GM21367 (cell line): ENCODE data around the gene LECT2.

ENCODE experiments used
- ATAC-seq: cut with Tn5 transposase; IDR thresholded peaks from one replicate; pipeline ENCODE4 v1.9.1; 2021; ENCODE audit not compliant: unreplicated experiment

Gene LECT2

DNA sequence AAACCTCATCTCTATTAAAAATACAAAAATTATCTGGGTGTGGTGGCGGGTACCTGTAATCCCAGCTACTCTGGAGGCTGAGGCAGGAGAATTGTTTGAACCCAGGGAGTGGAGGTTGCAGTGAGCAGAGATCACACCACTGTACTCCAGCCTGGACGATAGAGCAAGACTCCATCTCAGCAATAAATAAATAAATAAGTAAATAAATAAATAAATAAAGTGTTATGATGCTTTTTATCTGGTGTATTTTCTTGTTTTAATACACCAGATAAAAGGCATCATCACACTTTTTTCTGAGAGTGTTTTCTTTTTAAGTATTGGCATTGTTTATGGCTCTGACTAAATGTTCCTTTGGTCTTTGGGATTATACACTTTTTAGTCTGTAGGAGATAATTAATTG is 24.2 kb upstream of the LECT2 start:
- no peak for ATAC-seq

GRCh38 chr5:135978212-135978631 is 23.4 kb upstream of the LECT2 start:
- ATAC-seq: no peak

DNA sequence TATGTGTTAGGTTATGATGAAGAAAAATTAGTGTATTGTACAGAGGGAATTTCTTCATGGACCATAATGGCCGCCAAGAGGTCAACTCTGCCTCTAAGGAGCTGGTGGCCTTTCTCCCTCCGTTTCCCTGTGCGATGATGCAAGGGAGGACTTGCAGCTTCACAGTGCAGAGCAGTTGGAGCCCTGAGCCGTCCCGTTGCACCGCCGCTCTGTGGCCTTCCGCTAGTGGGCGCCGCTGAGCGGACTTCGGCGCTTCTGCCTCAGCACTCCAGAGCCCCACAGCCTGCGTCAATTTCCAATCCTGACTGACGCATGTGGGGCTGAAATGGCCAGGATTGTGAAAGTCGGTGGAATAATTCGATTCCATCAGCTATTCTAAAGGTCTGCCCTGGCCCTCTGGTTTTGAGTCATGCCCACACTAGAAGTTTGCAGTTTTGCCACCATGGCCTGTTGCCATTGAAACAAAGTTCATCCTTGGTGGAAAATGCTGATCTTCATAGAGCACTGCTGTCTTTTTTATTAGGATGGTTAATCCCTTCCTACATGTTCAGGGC is 22.7 kb upstream of the LECT2 start:
- ATAC-seq: peak; percentile 79

DNA sequence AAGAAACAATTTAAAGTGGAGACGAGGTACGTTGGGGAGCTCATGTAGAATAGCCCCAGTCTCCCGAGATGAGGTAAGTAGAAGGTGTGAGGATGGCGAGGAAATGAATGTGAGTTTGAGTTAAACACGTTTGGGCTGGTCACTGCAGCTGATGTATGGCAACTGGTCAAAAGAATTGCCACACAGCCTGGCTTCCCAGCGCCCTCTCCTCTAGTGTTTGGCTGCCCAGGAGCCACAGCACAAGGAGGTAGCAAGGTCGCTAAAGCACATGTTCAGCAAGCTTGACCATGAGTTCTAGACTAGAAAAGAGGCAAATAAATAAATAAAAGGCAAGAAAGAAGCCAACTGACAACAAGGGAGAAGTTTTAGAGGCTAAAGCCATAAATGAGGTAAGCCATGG is 21.4 kb upstream of the LECT2 start:
- ATAC-seq: no peak

GRCh38 chr5:135975122-135975521 is 20.3 kb upstream of the LECT2 start:
- no peak for ATAC-seq

DNA sequence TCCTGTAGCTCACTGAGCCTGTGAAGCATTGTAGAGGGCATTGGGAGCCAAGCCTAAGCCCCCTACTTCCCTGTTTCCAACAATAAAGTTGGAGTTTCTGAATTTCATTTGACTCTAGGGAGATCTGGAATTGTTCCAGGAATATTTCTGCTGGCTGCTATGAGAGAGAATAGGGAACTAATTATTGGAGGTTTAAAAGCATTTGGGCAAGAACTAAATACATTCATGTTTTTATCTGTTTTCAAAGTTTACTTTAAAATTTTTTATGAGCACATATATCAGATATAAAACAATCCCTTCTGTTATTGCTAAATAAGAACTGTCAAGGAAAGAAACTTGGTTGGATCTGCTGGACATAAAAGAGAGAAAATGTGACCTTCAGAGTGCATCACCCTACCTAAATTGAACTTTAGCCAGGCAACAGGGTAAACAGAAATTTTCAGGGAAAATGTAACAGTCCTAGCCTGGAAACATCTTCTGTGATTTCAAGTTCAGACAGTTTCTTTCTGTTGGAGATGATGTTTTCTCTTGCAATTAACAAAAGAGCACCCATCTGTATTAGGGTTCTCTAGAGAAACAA is 19.3 kb upstream of the LECT2 start:
- ATAC-seq: no peak

DNA sequence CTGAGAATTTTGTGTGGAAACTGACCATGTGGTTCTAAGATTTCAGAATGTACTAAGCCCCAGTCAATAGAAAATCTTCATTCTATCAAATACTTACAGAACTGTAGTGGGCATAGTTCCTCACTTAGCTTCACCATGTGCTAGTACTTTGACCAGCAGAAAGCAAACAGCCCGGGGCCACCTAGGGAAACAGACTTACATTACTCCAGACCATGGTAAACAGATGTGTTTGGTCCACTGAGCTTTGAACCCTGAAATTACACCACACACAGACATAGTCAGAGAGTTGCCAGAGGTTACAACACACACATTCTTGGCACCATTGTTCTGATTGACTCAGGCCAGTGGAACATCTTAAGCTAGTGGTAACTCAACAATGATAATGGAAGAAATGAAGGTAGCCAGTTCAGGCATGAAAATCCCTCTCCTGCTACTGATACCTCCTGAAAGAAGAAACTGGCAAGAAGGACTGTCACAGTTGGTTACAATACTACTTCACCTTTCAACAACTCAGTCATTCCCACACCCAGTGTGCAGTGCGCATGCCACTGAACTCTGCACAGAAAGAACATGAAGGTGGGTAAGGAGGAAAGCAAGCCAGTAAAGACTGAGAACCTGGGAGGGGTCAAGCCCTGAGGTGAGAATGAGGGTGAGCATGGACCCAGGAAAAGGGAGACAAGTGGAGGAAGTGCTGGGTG is 18.7 kb upstream of the LECT2 start:
- ATAC-seq: no peak

GRCh38 chr5:135971701-135972100 is 16.9 kb upstream of the LECT2 start:
- ATAC-seq: no peak

- ATAC-seq: no peak
Observed at GRCh38 chr5:135966790-135967189, 12.0 kb upstream of the LECT2 start.

DNA sequence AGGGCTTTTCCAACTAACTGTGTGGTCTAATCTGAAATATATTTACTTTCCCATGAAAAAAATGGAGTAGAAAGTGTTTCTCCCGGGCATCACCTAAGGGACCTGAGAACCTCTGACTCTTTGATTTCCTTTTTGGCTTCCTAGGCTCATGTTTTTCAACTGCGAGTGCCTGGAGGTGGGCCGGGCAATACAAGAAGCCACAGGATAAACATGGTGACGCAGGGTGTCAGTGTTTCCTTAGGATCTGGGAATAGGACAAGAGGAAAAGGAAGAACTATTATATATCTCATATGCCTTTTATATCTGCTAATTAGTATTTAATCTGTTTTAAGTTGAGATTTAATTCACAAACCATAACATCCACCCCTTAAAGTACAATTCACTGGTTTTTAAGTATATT is 11.4 kb upstream of the LECT2 start:
- no peak for ATAC-seq

DNA sequence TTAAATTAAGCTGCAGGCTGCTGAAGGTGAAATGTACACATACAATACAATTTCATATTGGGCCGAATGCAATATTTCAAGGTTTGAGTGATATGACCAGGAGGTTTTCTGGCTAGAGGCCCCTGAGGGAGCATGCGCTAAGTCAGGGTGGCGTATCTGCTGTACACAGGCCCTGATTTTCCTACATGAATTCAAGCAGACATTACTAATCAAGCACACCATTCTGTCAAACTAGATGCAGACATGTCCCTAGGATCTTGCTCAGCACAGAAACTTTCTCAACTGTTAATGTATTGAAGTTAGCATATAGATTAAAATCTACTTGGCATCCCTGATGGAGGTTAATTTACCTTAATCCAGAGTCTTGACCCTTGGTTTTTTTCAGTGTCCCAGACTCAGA is 10.7 kb upstream of the LECT2 start:
- no peak for ATAC-seq

DNA sequence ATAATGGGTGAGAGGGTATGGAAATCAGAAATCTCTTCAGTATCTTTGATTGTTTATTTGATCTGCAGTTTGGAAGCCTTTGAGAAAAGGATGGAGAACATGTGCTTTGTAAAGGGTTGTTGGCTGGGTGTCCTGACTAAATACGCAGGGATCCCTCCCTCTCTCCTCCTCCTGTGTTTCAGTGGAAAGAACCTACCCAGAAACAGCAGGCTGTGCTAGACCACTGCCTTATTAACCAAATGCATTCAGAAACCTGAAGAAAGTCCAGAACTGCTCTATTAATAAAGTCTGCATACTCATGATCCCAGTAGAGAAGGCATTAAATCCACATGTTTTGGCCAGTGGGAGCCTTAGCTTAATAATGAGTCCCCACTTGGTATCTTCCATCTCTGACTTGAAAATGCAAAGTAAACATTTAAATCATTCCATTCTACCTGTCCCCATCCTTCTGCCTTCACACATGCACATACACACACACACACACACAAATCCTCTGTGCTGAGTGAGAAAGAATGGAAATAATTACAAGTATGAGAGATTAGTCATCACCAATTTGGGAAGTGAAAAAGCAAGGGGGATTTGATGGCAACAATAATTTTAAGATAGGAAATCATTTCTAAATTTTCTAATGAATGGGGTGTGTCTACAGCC is 10.0 kb upstream of the LECT2 start:
- no peak for ATAC-seq

DNA sequence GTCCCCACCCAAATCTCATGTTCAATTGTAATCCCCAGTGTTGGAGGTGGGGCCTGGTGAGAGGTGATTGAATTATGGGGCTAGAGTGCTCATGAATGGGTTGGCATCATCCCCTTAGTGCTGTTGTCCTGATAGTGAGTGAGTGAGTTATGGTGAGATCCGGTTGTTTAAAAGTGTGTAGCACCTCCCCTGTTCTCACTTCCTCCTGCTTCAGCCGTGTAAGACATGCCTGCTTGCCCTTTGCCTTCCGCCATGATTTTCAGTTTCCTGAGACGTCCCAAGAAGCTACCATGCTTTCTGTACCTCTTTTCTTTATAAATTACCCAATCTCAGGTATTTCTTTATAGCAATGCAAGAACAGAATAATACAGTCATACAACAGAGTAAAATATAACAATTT is 742 bp upstream of the LECT2 start:
- peak; percentile 65 for ATAC-seq

- no peak for ATAC-seq
Observed at GRCh38 chr5:135953850-135954249, 933 bp downstream of the LECT2 start.

- no peak for ATAC-seq
Observed at GRCh38 chr5:135952683-135953082, 2.1 kb downstream of the LECT2 start.

DNA sequence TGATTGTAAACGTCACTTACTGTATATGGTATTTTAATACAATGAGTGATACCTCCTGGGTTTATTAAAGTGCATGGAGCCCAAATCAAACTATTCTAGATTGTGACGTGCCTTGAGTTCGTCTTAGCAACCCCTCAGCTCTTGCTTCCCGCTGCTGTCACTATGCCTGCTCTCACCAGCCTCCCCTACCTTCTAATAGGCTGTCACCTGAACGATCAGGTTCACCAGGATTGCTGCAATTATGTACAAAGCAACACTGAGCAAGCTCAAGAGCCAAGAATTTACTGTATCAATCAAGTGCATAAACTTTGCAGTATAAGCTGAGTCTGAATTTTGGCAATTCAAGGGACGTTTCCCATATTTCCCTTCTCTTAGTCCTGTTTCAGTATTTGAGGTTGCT is 3.0 kb downstream of the LECT2 start:
- ATAC-seq: no peak

GRCh38 chr5:135951257-135951656 is 3.5 kb downstream of the LECT2 start:
- no peak for ATAC-seq

DNA sequence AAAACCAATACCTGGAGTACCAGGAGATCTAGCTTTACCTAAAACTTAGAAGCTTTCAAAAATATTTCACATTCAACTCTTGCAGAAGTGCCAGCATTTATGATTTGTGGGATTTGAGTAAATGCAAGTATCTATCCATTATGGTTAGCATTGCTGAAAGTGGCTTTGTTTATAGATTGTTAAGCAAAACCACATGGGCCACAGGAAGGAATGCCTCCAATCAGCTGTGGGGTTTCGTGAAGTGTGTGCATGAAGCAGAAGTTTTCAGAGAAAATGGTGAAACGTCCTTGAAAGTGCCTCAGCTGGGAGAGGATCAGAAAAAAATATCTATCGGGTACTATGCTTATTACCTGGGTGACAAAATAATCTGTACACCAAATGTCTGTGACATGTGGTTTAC is 4.2 kb downstream of the LECT2 start:
- ATAC-seq: no peak

DNA sequence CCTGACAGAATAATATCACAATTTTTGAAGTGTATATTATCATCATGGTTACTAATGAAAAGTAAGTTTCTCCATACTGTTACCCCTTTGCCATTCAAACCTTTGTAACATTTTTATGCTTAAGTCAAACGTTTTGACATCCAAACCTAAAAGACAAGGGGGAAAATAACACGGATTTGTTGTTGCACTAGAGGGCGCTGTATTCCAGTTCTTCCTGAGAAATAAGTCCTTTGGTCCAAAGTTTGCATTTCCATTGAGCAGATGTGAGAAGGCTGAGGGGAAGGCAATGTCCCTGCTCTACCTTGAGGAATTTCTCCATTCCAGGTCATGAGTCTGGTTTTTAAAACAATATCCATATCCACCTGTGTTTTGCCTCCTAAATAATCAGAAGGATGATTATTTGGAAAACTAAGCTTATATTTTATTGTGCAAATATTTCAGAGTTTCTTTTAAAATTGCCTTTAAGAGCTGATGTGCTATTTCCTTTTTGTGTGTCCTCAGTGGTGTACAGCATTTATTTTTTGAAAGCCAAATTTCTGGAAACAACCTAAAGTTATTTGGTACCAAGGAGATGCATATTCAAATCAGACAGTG is 9.7 kb downstream of the LECT2 start:
- no peak for ATAC-seq

- ATAC-seq: no peak
Observed at GRCh38 chr5:135944564-135944963, 10.2 kb downstream of the LECT2 start.

DNA sequence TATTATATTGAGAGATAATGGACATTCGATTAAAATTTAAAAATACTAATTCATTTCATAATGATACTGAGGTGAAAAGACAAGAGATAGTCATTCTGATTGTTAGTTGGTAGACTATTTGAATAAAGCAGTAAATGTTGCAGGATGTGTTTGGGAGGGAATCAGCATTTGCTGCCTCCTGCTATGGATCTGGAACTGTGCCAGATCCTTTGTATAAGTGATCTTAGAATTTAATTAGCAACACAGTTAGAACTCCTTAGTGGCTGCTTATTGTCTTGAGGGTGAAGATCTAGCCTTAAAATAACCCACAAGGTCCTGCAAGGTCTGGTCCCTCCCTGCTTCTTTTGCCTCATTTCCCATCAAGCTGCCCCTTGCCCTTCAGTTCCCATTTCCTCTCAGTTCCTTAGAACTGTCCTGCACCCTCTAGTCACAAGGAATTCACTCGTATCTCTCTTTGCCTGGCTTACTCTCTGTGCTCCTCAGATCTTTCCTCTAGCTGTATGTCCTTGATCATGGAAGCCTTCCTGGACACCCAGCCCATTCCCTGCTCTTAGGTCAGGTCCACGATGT is 12.5 kb downstream of the LECT2 start:
- no peak for ATAC-seq

DNA sequence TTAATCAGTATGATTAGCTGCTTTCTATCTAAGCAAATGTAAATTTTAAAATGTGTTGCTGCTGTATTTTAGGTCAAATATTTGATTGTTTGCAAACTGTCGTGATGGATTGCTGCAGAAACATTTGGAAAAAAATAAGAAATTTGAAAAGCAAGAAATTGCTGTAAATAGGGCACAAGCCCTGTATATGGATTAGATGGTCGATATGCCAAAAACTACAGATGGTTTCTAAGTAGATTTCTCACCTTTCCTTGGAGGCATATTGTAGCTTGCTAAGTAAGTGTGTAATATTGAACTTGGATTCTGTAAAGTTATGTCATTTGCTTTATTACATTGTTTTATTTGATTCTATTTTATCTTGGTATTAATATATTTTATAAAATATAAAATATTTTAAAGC is 13.1 kb downstream of the LECT2 start:
- no peak for ATAC-seq
